Heart left ventricle (tissue), 16 donors: Measurements from ENCODE around the gene INF2. TPM values are rescaled to one million over a fixed set of nuclear protein-coding genes. Genes with fewer than 3 reads are reported as not detected.
A peak's percentile ranks its signal among the peaks of the same experiment; 100 is the strongest.
"Not testable (repeated sequence)": the region's sequence is repeated elsewhere in the genome, so short reads cannot be mapped to it uniquely, and the experiment has no call there.

Experiments
- ATAC-seq, 4 donors: fragments of 200-7000 bp; cut with Tn5 transposase; one replicate each; pipeline ENCODE4 v1.9.1; 2020 to 2022; ENCODE audit warnings: moderate library complexity in 4 of 4, mild to moderate bottlenecking in 3 of 4, moderate number of reproducible peaks in 1 of 4
- DNase-seq, 5 donors: peaks; one replicate each; pipeline ENCODE4 v3.0.0-alpha.2; 2020
- H3K27ac ChIP-seq, 12 donors: fragments of 200-600 bp; sonication (generic) in 4 of 12; one replicate each; pipeline versions ENCODE4 v1.5.0 to v1.8.0; 2016 to 2022; ENCODE audit warnings: mild to moderate bottlenecking in 2 of 12
- H3K27me3 ChIP-seq, 9 donors: fragments of 200-600 bp; sonication (generic) in 2 of 9; one replicate each; pipeline versions ENCODE4 v1.5.1 to v1.8.0; 2016 to 2022; ENCODE audit warnings: mild to moderate bottlenecking in 3 of 9
- H3K36me3 ChIP-seq, 9 donors: fragments of 200-600 bp; sonication (generic) in 2 of 9; one replicate each; pipeline versions ENCODE4 v1.5.0 to v1.8.0; 2018 to 2022; ENCODE audit warnings: mild to moderate bottlenecking in 2 of 9
- H3K4me1 ChIP-seq, 12 donors: fragments of 200-600 bp; sonication (generic) in 4 of 12; one replicate each; pipeline versions ENCODE4 v1.5.0 to v1.8.0; 2016 to 2022; ENCODE audit warnings: mild to moderate bottlenecking in 3 of 12
- H3K4me3 ChIP-seq, 12 donors: fragments of 200-600 bp; sonication (generic) in 4 of 12; one replicate each; pipeline versions ENCODE4 v1.5.0 to v1.8.0; 2017 to 2022; ENCODE audit warnings: mild to moderate bottlenecking in 9 of 12, moderate library complexity in 4 of 12
- H3K9me3 ChIP-seq, 12 donors: fragments of 200-600 bp; sonication (generic) in 4 of 12; one replicate each; pipeline versions ENCODE4 v1.5.0 to v1.8.0; 2016 to 2022; ENCODE audit warnings: mild to moderate bottlenecking in 1 of 12
- POLR2A ChIP-seq, 2 donors: fragments of 450-650 bp; IDR thresholded peaks; one replicate each; pipeline ENCODE4 v1.6.1; 2017; ENCODE audit warnings: antibody characterized with exemption in 2 of 2, mild to moderate bottlenecking in 2 of 2, moderate library complexity in 2 of 2
- WGBS, 4 donors: extraction: QIAGEN DNeasy Blood & Tissue Kit in 2 of 4; methylation state at CpG; one replicate each; pipeline versions ENCODE4 v1.1.5 to v1.1.7; 2013 to 2018; 5-methylcytosine and 5-hydroxymethylcytosine counted together
- intact Hi-C, 10 donors: fragments of 100-400 bp; cut with DNase I; formaldehyde crosslinking; loops; one replicate each; pipeline versions ENCODE4 v1.11.1 to v1.14.2; 2022
- polyA plus RNA-seq, 2 donors: library from polyadenylated mRNA; stranded (reverse); fragments of 200-250 nt; gene quantifications; one replicate each; pipeline ENCODE4 v1.2.3, GENCODE V29; 2013
- total RNA-seq, 9 donors: library from RNA; depleted of rRNA in 2 of 9; stranded (reverse); fragments of >200 nt in 2 of 9; fragmentation: NEBNext Ultra II Directional in 3 of 9; extraction: Animal tissue kit (Norgen Biotek cat#: 25700) in 3 of 9; gene quantifications; one replicate each; pipeline versions ENCODE4 v1.1.0 to v1.2.4, GENCODE V29; 2016 to 2023
- TF ChIP-seq, protein P1 (sequence below), 12 donors: fragments of 200-600 bp; sonication (generic) in 4 of 12; IDR thresholded peaks; one replicate each; pipeline versions ENCODE4 v1.5.0 to v1.8.0; 2018 to 2022; ENCODE audit warnings: antibody characterized with exemption in 12 of 12, mild to moderate bottlenecking in 5 of 12
- donor health status: ischemic (EF 13 %, LVEDD 7.1; RV severe dilation, severe dysfunction).
- donor health status: healthy with polysubstance abuse.
- donor health status: DM: no; HTN: yes; CAD: no.
- donor health status: DM: no; HTN: no; CAD: no.
- donor health status: ischemic (EF 25% LVEDD 6.9; RV normal size, moderate dysfunction).
- donor health status: ischemic (EF 25% LVEDD 5.7; RV mildly dilated, moderate dysfunction).
- donor health status: healthy.
- donor health status: DM: yes; HTN: yes; CAD: no.
- donor health status: ischemic (EF 35%, LVEDD 5.7; RV mildly dilated, moderate dysfunction).
- donor health status: nonischemic (EF 11% LVEDD 7.7; RV severe dilation, severe dysfunction).
- donor health status: DM: yes; HTN: yes; CAD: no.
- donor health status: PGD.
- donor health status: ischemic (EF 29% LVEDD 5.4; RV normal size, mild dysfunction).
- donor health status: nonischemic (EF 23%, LVEDD 6.1; RV moderate dilation, normal function).

INF2 gene
- total and polyA plus RNA-seq, 11 donors: 26.0 to 58.9 (median 28.8) TPM

DNA sequence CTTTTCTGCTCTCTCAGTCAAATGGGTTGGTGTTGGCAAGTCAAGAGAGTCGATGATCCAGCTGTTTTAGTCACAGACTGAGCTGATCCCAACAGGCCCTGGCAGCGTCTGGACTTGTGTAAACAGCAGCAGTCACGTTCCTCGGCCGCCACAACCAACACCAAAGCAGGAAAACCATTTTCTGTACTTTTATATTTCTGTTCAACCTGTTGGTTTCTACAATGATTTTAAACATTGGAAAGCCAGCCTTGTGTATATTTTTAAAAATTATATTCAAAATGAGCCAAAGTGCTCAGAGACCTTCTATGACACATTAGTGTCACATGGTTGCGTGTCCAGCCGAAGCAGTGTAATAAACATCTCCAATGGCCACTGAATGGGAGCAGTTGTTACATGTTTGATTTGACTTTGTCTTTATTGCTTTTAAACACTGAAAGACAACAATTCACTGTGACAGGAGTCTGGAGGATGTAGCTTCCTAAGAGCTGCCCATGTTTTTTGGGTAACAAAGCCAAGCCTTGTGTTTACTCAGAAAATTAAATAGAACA lies 57.6 kb downstream of the INF2 start:
- intact Hi-C loops: no loop called here

DNA sequence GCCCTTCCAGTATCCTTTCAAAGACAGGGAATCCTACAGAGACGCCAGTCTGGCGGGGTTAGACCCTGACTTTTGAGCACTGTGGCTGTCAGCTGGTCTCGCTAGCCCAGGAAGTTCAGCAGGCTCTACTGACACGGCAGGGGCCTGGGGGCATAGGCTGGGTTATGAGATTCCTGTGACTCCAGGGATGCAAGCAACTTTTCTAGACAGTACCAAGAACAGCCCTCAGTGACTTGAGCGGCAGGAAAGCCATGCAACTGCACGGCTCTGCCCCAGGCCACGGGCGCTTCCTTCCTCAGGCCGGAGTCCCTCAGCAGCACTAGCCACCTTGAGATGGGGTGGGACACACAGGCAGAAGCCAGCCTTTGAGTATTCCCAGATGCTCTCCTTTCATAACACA lies 58.5 kb downstream of the INF2 start:
- DNase-seq: peak in 2 of 5 donors; percentile 16 to 31

More for the DNA sequence above, 57.6 kb downstream of the INF2 start:
- ATAC-seq: peak in 1 of 4 donors; percentile 29
- H3K9me3 ChIP-seq: no peaks in the 10 kb centered on the region
- H3K4me1 ChIP-seq: peaks cover 0 to 22% (median 3%) of the 10 kb centered on the region in 12 donors
- peak in 3 of 5 donors; percentile 26 to 68 (median 63) for DNase-seq
- TF ChIP-seq, protein P1, sequence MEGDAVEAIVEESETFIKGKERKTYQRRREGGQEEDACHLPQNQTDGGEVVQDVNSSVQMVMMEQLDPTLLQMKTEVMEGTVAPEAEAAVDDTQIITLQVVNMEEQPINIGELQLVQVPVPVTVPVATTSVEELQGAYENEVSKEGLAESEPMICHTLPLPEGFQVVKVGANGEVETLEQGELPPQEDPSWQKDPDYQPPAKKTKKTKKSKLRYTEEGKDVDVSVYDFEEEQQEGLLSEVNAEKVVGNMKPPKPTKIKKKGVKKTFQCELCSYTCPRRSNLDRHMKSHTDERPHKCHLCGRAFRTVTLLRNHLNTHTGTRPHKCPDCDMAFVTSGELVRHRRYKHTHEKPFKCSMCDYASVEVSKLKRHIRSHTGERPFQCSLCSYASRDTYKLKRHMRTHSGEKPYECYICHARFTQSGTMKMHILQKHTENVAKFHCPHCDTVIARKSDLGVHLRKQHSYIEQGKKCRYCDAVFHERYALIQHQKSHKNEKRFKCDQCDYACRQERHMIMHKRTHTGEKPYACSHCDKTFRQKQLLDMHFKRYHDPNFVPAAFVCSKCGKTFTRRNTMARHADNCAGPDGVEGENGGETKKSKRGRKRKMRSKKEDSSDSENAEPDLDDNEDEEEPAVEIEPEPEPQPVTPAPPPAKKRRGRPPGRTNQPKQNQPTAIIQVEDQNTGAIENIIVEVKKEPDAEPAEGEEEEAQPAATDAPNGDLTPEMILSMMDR (IDR thresholded peaks at IDR 0.05): no peak
- TF ChIP-seq POLR2A (IDR thresholded peaks at IDR 0.05): no peak
- H3K36me3 ChIP-seq: peaks cover 0 to 48% (median 29%) of the 10 kb centered on the region in 9 donors
- H3K27ac ChIP-seq: peak overlapping the region in 6 of 12 donors; percentile 19 to 53 (median 40)
- no peaks in the 10 kb centered on the region for H3K27me3 ChIP-seq
- WGBS, 4 donors: 64 to 87% (median 69%) methylated on average over 7 of the region's 7 CpGs
- H3K4me3 ChIP-seq: no peak overlapping the region

DNA sequence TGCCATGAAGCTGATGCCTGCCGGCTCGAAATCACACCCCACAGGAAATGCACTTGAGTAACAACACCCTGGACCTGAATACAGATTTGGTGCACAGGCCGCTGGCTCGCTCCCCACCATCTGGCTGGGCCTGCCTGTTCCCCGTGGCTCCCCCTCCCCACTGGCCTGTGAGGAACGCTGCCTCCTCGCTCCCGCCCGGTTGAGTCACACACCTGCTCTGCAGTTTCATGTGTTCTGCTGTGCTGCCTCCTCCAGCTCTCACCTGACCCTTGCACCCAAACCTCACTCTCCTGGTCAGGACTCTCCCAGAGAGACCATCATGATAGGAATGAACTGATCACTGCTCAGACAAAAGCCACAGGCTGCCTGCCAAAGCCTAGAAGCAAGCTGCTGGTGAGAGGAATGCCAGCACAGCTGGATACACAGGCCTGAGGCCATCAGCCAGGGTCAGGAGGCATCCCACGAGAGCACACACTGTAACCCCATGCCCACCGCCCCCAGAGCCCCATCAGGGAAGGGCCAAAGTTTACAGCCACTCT lies 59.8 kb downstream of the INF2 start:
- WGBS, 4 donors: 69 to 80% (median 71%) methylated on average over 9 to 11 of the region's 11 CpGs
- intact Hi-C loops: no loop called here
- DNase-seq (peak in 3 of 5 donors; percentile 30 to 58 (median 58)), ATAC-seq (no peak)
- peaks cover 0 to 32% (median 9%) of the 10 kb centered on the region in 9 donors for H3K36me3 ChIP-seq
- no peak for TF ChIP-seq POLR2A (IDR thresholded peaks at IDR 0.05)
- TF ChIP-seq, protein P1 (IDR thresholded peaks at IDR 0.05): no peak
- H3K27me3 ChIP-seq: no peaks in the 10 kb centered on the region
- no peaks in the 10 kb centered on the region for H3K9me3 ChIP-seq
- peaks cover 0 to 32% (median 15%) of the 10 kb centered on the region in 12 donors for H3K4me1 ChIP-seq
- no peak overlapping the region for H3K4me3 ChIP-seq
- H3K27ac ChIP-seq: no peak overlapping the region

More for the DNA sequence above, 58.5 kb downstream of the INF2 start:
- intact Hi-C loops: no loop called here
- peak overlapping the region in 1 of 12 donors; percentile 53 for H3K27ac ChIP-seq
- H3K4me3 ChIP-seq: no peak overlapping the region
- H3K36me3 ChIP-seq: peaks cover 0 to 42% (median 21%) of the 10 kb centered on the region in 9 donors
- no peak for TF ChIP-seq POLR2A (IDR thresholded peaks at IDR 0.05)
- TF ChIP-seq, protein P1 (IDR thresholded peaks at IDR 0.05): no peak
- H3K27me3 ChIP-seq: no peaks in the 10 kb centered on the region
- no peaks in the 10 kb centered on the region for H3K9me3 ChIP-seq
- 76 to 81% (median 80%) methylated on average over 8 to 9 of the region's 9 CpGs for WGBS, 4 donors
- peaks cover 0 to 26% (median 5%) of the 10 kb centered on the region in 12 donors for H3K4me1 ChIP-seq
- no peak for ATAC-seq

DNA sequence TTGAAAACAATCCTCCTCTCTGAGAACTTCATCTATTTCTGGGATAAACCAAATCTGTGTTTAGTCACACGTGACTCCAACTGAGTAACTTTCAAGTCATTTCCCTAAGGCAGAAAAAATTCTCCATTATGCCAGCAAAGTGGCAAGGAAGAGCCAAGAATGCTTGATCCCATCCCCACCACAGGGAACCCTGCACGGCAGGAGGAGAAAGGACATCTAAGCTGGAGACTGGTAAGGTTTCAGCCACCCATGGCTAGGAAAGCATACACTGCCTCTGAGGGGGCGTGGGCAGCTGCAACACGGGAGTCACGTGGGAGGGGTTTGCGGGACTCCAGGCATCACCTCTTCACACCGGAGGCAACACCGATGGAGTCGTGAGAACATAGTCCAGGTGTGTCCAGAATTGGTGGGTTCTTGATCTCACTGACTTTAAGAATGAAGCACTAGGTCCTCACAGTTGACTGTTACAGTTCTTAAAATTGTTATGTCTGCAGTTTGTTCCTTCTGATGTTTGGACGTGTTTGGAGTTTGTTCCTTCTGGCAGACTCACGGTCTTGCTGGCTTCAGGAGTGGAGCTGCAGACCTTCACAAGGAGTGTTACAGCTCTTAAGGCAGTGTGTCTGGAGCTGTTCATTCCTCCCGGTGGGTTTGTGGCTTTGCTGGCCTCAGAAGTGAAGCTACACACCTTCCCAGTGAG lies 60.8 kb downstream of the INF2 start:
- Histone ChIP-seq H3K27me3 (no peaks in the 10 kb centered on the region), H3K9me3 (no peaks in the 10 kb centered on the region), H3K27ac (no peak overlapping the region), H3K36me3 (peaks cover 0 to 24% (median 3%) of the 10 kb centered on the region in 9 donors), H3K4me1 (peaks cover 0 to 42% (median 23%) of the 10 kb centered on the region in 12 donors), H3K4me3 (no peak overlapping the region)
- no peak for TF ChIP-seq POLR2A (IDR thresholded peaks at IDR 0.05)
- TF ChIP-seq, protein P1 (IDR thresholded peaks at IDR 0.05): no peak
- WGBS, 4 donors: 83 to 91% (median 85%) methylated on average over 12 of the region's 12 CpGs
- DNase-seq (peak in 3 of 5 donors; percentile 19 to 58 (median 20)), ATAC-seq (no peak)
- intact Hi-C loops: loop anchor here in 1 of 10 donors (5.0 kb wide), 1 partner anchor 42 kb away; no protein-coding TSS in a partner anchor

GRCh38 chr14:104750753-104751057 lies 61.3 kb downstream of the INF2 start:
- H3K4me3 ChIP-seq, H3K27ac ChIP-seq, ATAC-seq, H3K27me3 ChIP-seq, H3K9me3 ChIP-seq: not testable (repeated sequence)
- peaks cover 0 to 43% (median 24%) of the 10 kb centered on the region in 12 donors for H3K4me1 ChIP-seq
- H3K36me3 ChIP-seq: peaks cover 0 to 24% (median 8%) of the 10 kb centered on the region in 9 donors
- intact Hi-C loops: loop anchor here in 1 of 10 donors (5.0 kb wide), 1 partner anchor 42 kb away; no protein-coding TSS in a partner anchor
- DNase-seq: peak in 2 of 5 donors; percentile 17 to 18
- WGBS, 4 donors: 89 to 94% (median 91%) methylated on average over 5 of the region's 5 CpGs
